Neural cell (in vitro differentiated cells): ENCODE measurements around the gene H6PD.

Experiments
- CTCF ChIP-seq: fragments of 450-650 bp; IDR thresholded peaks from 2 replicates; pipeline ENCODE4 v1.5.1; 2014; ENCODE audit warnings: antibody characterized with exemption, mild to moderate bottlenecking, moderate library complexity; ENCODE audit not compliant: poor library complexity, severe bottlenecking
- REST ChIP-seq: IDR thresholded peaks from 2 replicates; pipeline ENCODE4 v1.6.1; 2012; ENCODE audit warnings: borderline replicate concordance
- SMC3 ChIP-seq: fragments of 450-650 bp; conservative IDR thresholded peaks from 2 replicates; pipeline ENCODE4 v1.6.1; 2014; ENCODE audit warnings: antibody characterized with exemption, mild to moderate bottlenecking, moderate library complexity; ENCODE audit not compliant: poor library complexity

GRCh38 chr1:9235096-9235459 is 504 bp downstream of the H6PD start:
- no peak for TF ChIP-seq CTCF
- peak; percentile 4 for TF ChIP-seq REST
- TF ChIP-seq SMC3 = no peak
